Activated CD4-positive, alpha-beta T cell treated with anti-CD3 and anti-CD28 coated beads, Interleukin-2, amount 50 U/mL, for 16 hours (primary cell): ENCODE measurements around the gene LIN9.
"Not testable (repeated sequence)": the region's sequence is repeated elsewhere in the genome, so short reads cannot be mapped to it uniquely, and the experiment has no call there.

ENCODE experiments used
- DNase-seq: peaks from one replicate; pipeline ENCODE4 v3.0.0-alpha.2; 2020

The LIN9 gene

DNA sequence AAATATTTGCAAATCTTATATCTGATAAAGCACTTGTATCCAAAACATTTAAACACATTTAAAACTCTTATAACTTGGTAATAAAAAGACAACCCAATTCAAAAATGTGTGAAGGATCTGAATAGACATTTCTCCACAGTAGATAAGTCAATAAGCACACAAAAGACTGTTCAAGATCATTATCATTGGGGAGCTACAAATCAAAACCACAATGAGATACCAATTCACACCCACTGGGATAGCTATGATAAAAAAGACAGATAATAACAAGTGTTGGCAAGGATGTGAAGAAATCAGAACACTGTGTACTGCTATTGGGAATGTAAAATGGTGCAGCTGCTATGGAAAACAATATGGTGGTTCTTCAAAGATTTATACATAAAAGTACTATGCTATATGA is 5.1 kb upstream of the LIN9 start:
- DNase-seq: no peak

DNA sequence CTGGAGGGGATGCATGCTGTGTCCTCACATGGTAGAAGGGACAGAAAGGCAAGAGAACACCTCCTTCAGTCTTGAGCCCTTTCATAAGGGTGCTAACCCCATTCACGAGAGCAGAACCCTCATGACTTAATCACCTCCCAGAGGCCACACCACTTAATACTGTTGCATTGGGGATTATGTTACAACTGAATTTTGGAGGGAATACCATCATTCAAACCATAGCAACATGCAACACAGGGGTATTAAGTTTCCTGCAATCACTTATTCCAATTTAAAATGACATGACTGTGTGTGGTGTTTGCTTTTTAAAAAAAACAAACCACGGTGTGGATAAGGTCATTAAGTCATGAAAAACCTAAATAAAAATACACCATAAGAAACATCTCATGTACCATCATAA is 3.1 kb upstream of the LIN9 start:
- DNase-seq: no peak

DNA sequence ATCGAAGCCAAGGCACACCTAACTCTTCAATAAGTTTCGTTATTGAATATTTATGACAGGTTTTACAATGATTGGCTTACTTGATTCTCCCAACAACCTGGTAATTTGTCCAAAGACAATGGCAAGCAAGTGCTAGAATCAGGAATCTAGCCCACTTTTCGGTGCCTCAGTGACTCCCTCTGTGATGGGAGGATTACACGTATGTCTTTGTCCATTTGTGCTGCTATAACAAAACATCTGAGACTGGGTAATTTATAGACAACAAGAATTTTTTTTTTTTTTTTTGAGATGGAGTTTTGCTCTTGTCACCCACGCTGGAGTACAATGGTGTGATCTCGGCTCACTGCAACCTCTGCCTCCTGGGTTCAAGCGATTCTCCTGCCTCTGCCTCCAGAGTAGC is 2.4 kb upstream of the LIN9 start:
- DNase-seq: no peak

GRCh38 chr1:226310637-226311195 is 1.8 kb upstream of the LIN9 start:
- no peak for DNase-seq

GRCh38 chr1:226310245-226310540 is 1.2 kb upstream of the LIN9 start:
- no peak for DNase-seq

DNA sequence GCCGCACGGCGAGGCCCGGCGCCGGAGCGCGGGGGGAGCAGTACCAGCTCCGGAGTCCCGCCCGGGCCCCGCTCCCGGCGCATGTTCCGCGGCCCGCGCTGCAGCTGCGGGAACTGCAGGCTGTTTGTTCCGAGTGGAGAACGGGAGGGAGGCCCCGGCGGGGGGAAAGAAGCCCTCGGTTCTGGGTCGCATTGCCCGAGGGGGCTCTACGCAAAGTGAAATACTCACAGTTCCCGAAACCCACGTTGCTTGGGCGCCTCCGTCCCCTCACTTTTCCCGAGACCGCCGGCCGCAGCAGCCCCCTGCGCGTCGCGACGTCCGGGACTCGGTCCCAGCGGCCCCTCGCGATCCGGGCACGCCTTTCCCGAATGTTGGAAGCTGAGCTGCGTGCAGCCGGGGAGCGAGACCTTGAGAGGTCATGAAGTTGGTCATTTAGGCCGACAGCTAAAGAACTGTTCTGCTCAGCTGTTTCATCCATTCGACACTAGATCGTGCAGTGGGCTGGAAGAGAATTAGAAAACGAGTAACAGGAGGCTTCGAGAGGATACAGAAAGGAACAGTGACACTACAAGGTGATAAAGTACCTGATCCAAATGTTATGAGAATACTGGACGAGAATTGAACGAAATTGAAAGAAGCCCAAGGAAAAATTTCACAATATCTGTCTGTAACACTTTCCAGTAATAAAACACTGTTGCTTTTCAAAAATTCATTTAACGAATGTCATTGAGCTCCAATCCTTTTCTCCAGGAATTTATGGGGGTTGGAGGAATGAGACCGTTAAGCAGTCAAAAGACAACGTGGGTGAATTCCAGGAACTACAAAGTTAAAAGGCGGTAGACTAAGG is 657 bp upstream of the LIN9 start:
- DNase-seq: no peak

DNA sequence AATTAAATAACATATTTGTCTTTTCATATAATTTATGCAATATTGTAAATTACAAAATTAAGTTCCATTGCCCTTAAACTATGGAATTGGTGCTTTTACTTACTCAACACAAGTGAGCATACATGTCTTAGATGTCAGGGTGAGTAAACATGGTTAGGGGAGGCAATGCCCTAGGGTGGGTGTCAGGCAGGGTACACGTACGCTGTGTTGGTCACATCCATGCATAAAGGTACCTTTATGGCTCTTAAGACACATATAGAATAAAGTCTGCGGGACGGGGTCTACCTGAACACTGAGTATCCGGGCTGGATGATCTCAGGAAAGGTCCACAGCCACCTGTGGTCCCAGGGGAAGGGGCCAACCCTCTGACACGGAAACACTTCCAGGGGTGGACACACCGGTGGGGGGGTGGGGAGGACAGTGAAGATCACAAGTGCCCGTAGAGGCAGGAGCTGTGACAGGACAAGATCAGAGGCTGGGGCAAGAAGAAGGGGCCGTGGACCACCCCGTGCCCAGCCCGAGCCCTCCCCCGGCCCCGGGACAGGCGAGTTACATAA is 720 bp downstream of the LIN9 start:
- peak; percentile 33 for DNase-seq

DNA sequence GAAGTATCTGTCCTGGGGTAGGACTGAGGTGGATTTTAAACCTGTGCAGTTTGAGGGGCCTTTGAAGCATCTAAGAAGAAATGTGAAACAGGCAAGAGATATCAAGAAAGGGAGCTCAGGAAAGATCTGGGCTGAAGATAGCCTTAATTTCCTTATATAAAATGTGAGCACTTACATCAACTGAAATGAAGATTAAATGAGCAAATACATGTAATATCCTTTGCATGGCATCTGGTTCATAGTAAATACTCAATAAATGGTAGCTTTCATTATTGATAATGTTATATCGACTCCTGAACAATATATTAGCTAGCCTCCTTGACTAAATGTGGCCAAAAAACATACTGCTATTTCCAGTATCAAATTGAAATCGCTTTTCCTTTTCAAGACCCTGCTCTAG is 2.5 kb downstream of the LIN9 start:
- DNase-seq: no peak

DNA sequence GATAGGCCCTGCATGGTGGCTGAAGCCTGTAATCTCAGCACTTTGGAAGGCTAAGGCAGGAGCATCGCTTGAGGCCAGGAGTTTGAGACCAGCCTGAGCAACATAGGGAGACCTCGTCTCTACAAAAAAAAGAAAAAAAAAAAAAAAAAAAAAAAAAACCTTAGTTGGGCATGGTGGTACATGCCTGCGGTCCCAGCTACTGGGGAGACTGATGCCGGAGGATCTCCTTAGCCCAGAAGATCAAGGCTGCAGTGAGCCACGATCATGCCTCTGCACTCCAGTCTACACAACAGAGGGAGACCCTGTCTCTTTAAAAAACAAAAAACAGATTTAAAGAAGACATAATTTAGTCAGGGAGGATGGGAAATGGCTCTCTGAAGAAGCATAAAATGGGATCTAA is 3.8 kb downstream of the LIN9 start:
- no peak for DNase-seq

GRCh38 chr1:226304291-226304955 is 4.5 kb downstream of the LIN9 start:
- no peak for DNase-seq

- DNase-seq: no peak
Measured at GRCh38 chr1:226302731-226303130, 6.2 kb downstream of the LIN9 start.

GRCh38 chr1:226296911-226297310 is 12.1 kb downstream of the LIN9 start:
- DNase-seq: no peak

DNA sequence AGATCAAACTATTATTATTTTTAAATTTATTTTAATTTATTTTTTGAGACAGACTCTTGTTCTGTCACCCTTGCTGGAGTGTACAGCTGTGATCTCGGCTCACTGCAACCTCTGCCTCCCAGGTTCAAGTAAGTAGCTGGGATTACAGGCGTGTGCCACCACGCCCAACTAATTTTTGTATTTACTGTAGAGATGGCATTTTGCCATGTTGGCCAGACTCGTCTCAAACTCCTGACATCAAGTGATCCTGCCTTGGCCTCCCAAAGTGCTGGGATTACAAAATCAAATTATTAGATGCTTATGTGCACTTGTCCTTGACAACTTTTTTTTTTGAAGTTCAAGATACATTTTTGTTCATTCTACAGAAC is 15.4 kb downstream of the LIN9 start:
- no peak for DNase-seq

DNA sequence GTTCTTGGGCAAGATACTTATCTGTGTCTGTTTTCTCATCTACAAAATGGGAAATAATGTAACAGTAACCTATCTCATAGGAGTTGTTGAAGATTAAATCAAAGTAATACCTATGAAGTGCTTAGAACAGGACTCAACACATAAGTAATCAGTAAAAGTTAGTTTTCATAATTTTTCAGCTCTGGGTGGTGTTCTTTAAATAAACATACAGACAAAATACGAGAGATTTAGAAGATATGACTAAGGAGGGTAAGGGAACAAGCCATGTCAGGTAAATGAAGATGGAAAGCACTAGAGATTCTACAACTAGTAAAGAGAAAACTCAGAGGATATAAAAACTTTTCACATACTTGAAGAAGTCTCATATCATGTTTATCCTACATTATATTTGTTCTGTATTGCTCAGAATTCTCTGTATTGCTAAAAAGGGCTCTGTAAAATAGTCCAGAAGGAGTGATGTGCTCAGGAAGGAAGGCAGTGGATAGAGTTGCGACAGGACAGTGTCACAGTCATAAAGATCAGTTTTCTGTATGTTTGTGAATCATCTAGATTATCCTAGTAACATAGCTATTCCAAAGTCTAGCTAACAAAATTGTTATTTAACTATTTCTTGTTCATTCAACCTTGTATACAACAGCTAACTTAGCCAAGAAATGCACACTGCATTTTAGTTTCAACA is 16.0 kb downstream of the LIN9 start:
- DNase-seq: no peak

- DNase-seq: no peak
Measured at GRCh38 chr1:226287587-226287986, 21.4 kb downstream of the LIN9 start.

DNA sequence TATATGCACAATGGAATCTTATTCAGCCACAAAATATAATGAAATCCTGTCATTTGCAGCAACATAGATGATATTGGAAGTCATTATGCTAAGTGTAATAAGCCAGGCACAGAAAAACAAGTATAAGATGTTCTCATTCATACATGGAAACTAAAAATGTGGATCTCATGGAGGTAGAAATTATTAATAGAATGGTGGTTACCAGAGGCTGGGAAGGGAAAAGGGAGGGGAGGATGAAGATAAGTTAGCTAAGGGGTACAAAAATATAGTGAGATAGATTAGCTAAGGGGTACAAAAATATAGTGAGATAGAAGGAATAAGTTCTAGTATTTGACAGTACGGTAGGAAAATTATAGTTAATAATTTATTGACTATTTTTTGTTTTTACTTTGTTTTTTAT is 27.9 kb downstream of the LIN9 start:
- no peak for DNase-seq

- DNase-seq: no peak
Measured at GRCh38 chr1:226279498-226279897, 29.5 kb downstream of the LIN9 start.

DNA sequence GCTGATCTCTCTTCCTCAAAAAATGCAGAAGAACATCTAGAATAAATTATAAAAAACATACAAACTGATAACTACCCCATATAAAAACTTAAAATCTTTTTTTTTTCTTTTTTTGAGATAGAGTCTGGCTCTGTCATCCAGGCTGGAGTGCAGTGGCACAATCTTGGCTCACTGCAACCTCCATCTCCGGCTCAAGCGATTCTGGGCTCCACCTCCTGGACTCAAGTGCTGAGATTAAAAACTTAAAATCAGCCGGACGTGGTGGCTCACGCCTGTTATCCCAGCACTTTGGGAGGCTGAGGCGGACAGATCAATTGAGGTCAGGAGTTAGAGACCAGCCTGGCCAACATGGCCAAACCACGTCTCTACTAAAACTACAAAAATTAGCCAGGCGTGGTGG is 31.1 kb downstream of the LIN9 start:
- no peak for DNase-seq

- DNase-seq: no peak
Measured at GRCh38 chr1:226276987-226277386, 32.0 kb downstream of the LIN9 start.

DNA sequence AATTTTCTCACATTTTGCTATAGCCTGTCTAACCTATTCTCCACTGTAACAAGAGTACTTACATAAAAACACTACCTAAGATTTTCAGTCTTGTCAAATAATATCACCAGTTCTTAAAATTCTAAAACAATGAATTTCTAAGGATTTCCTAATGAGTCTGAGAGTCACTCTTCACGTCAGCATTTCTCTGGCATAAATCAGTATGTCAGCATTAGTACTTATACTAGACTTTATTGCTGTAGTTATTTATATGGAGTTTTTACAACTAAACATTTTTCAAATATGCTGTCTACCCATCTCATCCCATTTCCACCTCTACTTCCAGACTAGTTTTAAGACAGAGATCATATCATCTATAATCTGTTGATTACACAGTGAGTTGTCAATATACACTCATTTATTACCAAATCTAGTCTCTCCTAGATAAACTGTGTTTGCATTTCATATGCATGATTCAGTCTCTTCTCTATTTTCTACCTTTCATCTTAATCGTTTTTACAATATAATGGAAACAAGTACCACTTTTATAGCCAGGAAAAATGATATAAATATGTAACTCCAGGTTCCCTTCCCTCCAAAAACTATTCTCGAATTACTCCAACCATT is 32.8 kb downstream of the LIN9 start:
- no peak for DNase-seq

GRCh38 chr1:226274138-226274537 is 34.8 kb downstream of the LIN9 start:
- no peak for DNase-seq

DNA sequence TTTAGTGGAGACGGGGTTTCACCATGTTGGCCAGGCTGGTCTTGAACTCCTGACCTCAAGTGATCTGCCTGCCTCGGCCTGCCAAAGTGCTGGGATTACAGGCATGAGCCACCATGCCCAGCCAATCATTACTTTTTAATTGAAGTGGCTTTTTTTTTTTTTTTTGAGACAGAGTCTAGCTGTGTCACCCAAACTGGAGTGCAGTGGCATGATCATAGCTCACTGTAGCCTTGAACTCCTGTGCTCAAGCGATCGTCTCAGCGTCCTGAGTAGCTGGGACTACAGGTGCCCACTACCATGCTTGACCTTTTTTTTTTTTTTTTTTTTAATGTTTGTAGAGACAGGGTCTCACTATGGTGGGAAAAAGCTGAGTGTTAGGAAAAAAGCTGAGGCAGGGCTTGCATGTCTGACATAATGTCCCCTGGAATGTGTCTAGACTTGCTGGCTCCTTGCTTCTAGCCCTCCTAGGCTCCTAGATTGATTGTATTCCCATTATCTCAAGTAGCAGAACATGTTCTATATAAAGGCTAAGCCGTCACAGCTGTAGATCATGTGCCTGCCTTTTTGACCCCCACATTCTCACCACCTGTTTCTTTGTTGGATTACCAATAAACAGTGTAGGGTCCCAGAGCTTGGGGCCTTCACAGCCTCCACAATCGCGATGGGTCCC is 36.6 kb downstream of the LIN9 start:
- DNase-seq: not testable (repeated sequence)
